Right forelimb (tissue), 1 donor: Measurements from ENCODE around the gene TPPP2.
"Not testable (repeated sequence)": the region's sequence is repeated elsewhere in the genome, so short reads cannot be mapped to it uniquely, and the experiment has no call there.

ENCODE experiments used
- DNase-seq: peaks from one replicate; pipeline ENCODE4 v3.0.0-alpha.2; 2018

TPPP2 gene

DNA sequence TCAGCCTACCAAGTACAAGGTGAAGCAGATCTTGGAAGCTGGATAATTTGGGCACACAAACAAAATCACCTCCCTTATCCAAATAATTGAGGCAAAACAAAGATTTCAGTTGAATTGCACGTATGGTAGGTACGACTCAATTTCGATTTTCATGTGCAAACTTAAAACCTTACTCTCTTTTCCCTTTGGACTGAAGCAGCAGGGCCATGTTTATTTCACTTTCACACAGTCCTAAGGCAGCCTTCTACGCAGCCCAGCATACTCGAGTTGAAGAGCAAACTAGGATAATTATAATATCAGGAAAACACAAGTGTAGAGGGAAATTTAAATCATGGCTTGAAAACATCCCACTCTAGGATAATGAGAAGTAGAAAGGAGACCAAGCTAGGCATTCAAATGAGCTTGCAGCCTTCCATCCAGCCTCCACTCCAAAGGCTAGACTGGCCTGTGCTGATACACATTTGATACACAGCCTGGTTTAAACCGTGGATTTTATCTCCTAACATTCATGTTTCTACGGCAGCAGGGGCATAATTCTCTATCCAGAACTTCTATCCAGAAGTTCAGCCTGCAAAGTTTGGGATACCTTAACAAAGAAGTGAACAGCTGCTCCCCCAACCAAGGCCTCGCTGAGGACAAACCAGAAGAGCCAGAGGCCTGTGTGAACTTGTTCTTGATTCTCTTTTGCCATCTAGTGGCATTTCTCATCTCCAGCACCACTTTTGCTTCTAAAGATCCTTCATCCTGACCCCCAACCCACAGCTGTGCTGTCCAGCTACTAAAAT lies 9.8 kb downstream of the TPPP2 start:
- DNase-seq, result peak; percentile 69

DNA sequence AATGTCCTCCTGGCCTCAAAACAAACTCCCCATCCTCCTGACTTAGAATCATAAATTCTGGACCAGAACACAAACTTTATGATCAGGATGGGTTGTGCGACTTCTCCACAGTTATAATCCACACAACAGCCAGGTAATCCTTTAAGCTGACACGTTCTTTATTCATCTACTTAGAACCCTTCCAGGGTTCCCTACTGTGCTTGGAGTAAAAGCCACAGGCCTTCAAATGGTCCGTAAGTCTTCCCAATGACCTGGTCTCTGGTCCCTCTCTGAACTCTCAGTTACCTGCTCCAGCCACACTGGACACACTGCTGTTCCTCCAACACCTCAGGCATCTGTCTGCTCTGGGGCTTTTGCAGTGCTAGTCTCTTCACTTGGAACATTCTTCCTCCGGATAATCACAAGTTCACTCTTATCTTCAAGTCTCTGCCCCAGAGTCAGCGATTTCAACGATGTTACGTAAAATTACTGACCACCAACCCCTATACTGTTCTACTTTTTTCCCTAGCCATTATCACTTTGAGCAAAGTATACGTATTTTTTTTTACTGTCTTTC lies 10.4 kb downstream of the TPPP2 start:
- no peak for DNase-seq

DNA sequence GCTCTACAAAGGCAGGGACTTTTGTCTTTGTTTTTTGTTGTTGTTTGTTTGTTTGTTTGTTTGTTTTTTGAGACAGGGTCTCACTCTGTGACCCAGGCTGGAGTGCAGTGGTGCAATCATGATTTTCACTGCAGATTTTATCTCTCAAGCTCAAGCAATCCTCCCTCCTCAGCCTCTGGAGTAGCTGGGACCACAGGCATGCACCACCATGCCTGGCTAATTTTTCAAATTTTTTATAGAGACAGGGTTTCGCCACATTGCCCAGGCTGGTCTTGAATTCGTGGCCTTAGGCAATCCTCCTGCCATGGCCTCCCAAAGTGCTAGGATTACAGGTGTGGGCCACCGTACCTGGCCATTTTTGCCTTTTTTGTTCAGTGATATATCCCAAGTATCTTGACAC lies 10.9 kb downstream of the TPPP2 start:
- DNase-seq, result not testable (repeated sequence)

DNA sequence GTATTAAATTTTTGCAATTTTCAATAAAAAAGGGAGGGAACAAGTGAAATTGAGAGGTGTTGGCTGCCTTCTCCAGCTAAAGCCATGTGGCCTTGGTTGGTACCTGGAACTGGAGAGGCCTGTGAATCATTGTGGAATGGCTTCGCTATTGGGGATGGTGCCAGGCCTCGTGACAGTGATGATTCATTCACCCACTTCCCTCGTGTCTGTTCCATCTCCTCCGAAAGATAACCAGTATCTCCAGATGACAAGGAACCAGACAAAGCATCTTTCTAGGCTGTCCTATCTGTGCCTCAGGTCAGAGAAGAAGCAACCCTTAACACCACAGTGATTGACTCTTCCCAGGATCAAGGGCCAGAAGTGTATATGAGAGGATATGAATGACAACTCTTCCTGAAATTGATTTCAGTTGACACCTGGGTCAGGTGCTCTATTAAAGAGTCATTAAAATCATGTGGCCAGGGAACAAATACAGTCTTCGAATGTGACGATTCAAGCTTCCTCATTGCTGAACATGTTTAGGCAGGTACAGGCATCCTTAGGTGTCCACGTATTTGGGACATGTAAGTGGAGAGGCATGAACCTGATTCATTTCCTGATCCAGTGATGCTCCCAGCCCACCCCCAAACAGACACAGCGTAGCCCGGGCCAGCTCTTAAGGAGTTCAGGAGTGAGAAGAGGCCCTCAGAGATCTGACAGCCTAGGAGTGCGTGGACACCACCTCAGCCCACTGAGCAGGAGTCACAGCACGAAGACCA lies 11.8 kb downstream of the TPPP2 start, which contains the start of gene RNASE7:
Gene RNASE7, plus strand, starts transcription at position 687 of the 758 bp plus-strand sequence. CDS start 631 bp downstream, outside the sequence.
- DNase-seq, result no peak

DNA sequence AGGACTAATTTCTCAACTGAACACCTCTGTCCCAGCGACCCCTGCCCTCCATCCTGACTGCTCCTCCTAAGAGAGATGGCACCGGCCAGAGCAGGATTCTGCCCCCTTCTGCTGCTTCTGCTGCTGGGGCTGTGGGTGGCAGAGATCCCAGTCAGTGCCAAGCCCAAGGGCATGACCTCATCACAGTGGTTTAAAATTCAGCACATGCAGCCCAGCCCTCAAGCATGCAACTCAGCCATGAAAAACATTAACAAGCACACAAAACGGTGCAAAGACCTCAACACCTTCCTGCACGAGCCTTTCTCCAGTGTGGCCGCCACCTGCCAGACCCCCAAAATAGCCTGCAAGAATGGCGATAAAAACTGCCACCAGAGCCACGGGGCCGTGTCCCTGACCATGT lies 12.9 kb downstream of the TPPP2 start:
- DNase-seq, result no peak

DNA sequence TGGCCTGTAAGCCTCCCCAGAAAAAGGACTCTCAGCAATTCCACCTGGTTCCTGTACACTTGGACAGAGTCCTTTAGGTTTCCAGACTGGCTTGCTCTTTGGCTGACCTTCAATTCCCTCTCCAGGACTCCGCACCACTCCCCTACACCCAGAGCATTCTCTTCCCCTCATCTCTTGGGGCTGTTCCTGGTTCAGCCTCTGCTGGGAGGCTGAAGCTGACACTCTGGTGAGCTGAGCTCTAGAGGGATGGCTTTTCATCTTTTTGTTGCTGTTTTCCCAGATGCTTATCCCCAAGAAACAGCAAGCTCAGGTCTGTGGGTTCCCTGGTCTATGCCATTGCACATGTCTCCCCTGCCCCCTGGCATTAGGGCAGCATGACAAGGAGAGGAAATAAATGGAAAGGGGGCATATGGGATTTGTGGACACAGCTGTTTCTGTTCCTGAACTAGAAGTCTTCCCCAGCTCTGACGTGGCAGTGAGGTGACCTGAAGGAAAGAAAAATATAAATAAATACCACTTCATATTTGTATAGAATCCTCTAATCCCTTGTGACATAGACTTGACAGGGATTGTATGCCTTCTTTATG lies 13.5 kb downstream of the TPPP2 start:
- DNase-seq, result no peak

DNA sequence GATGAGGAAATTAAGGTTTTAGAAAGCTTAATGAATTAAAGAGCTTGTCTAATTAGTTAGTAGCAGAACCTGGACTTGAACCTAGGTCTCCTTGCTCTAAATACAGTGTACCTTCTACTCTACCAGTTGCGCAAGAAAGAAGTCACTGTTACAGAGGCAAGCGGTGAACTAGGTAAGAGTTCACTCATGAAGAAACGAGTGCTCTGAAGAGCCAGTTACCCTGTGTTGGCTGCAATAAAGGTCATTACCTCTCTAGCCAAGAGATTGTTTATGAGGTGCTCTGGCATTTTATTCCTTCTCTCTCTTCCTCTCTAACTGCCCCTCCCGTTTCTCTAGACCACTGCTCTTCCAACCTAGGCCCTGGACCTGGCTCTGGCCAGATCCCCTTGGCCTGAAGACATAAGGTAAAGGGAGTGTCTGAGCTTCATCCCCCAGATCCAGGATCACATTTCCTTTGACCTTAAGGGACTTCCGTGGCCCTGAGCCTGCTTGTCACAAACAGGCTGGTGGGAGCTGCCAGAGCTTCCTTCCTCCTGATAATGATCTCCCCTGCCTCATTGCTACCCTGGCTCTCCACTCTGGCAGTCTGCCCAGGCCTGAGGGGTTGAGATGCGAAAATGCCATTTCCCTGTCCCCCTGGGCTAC lies 14.1 kb downstream of the TPPP2 start:
- DNase-seq, result no peak

DNA sequence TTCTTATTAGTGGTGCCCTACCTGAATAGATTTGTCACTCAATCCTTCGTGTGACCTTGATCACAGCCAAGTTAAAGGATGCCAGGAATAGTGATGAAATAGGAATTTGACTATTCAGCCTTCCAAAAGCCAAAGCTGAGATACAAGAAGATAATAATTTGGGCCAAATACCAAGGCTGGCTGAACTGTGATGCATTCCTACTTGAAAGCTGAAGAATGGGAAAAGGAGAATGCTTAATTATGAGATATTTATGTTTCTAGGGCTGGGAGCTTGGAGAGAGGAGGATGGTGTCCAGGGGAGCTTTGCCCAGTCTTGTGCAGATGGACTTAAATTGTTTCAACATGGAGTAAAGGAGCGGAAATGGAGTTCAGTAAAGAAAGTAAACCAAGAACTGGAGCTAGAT lies 17.4 kb downstream of the TPPP2 start:
- DNase-seq, result no peak

DNA sequence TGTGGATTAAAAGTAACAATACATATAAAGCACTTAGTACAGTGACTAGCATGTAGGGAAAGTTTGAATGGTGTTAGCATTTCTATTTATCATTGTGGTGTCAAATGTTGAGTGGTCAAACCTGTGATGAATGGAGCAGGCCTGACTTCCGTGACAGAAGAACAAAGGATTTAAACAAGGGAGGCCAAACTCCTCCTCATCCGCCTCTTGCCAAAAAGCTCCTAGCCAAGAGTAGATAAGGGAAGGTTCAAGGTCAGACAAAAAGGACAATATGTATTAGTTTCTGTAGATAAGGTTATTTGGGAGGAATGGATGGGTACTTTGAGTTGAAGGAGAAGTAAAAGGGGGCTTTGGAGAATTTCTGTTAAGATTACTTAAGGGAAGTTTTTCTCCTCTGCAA lies 18.6 kb downstream of the TPPP2 start:
- no peak for DNase-seq

DNA sequence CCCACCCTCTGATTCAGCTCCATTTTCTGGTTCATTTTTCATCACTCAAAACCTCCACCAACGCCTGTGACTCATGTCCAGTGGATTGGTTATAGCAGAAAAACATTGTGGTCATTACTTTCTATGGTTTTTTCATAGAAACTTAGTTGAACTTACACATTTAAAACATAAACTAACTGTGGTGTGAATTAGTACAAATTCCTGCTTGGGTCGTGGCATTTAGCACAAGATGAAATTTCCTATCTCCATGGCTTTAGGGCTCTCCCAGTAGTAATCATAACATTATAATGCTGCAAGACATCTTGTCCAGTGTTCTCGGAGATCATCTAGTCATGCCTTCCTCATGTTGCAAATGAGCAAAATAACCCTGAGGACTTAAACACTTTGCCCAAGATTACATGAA lies 19.3 kb downstream of the TPPP2 start:
- DNase-seq, result no peak

DNA sequence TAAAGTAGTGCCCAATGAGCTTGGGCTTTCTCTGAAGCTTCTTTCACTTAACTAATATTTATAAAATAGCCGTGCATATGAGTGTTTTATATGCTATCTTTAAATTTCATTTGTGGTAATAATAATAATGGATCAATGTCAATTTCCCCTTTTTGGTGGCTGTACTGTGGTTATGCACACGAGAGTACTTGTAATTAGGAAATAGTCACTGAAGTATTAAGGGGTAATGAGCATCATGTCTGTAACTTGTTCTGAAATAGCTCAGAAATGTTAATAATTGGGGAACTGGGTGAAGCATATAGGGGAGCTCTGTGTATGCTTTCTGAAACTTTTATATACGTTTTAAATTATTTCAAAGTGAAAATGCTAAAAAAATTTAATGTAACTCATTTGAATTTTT lies 20.6 kb downstream of the TPPP2 start:
- no peak for DNase-seq

DNA sequence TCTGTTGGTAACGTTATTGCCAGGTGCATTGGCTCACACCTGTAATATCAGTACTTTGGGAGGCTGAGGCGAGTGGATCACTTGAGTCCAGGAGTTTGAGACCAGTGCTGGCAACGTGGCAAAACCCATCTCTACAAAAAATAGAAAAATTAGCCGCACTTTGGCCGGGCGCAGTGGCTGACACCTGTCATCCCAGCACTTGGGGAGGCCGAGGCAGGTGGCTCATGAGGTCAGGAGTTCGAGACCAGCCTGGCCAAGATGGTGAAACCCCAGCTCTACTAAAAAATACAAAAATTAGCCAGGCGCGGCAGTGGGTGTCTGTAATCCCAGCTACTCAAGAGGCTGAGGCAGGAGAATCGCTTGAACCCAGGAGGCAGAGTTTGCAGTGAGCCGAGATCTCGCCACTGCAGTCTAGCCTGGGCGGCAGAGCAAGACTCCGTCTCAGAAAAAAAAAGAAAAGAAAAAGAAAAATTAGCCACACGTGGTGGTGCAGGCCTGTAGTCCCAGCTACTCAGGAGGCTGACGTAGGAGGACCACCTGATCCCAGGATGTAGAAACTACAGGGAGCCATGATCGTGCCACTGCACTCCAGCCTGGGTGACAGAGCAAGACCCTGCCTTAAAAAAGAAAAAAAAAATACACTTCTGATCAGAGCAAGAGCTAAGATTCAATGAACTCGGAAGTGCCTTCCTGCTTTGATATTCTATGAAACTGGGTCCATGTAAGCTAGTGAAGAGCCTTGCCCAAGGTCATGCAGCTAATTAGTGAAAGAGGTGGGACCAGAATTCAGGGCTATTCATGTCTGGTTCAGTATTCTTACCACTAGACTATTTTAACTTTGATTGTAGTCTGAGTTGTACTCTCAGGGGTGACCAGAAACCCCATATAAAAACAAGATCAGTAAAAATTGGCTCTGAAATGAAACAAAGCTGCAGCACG lies 23.4 kb downstream of the TPPP2 start:
- no peak for DNase-seq

DNA sequence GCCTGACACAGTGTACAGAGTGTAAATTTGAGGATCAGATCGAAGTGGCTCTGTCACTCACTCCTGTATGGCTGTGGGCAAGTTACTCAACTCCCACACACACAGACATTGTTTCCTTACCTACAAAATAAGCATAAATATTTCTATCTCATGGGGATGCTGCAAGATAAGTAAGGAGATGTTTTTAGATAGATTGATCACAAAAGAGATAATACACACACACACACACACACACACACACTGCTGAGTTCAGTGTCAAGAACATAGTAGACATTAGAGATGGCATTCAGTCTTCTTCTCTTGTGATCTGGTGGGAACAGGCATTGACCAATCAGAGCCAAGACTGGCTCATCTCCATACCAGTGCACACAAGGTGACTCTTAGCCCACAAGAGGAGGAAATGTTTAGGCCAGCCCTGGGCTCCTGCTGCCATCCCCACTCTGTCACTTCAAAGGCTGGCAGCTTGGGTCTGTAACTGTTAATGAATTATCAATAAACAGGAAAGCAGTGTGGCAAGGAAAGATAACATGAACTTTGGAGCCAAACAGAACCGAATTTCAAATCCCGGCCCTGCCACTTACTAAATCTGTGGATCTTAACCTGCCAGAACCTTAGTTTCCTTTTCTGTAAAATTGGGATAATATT lies 24.2 kb downstream of the TPPP2 start:
- no peak for DNase-seq

DNA sequence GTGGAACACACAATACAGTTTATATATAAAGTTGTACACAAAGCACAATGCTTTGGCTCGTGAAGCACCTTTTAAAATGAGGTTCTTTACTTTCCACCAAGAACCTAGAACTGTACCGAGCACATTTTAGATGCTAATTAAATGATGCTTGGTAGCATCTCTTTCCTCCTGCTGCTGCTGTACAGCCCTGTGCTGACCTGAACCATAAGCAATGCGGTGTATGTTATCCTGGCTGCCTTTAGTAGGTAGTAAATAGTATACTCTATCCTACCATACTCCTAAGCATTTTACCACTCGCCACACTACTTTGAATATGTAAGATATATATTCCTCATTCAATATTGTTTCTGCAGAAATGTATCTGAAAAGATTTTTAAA lies 24.7 kb downstream of the TPPP2 start:
- no peak for DNase-seq

DNA sequence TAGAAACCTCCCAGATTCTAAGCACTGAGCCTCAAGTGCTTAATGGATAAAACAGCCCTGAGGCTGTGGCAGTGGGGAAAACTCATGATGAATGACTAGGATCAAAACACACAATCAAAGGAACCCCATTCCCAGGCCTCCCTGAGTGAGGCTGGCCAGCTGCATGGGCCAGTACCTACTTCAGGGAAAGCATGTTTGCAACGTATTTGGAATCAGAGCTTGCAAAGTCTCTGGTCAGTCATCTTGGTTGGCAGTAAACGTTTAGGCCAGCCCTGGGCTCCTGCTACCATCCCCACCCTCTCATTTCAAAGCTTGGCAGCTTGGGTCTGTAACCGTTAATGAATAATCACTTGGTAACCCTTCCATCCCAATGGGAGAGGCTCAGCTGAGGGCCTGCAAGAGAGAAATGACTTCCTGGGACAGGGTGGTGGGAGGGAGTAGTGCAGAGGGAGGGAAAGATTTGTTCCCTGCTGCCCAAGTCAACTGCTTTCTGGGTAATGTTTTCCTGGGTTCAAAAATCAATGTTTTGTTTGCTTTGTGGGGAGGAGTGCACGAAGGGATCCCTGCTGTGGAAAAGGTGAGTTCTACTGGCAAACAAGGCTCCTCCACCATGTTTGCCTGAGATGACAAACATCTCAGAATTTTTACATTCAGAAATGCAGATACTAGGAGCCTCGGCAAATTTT lies 25.6 kb downstream of the TPPP2 start:
- no peak for DNase-seq

DNA sequence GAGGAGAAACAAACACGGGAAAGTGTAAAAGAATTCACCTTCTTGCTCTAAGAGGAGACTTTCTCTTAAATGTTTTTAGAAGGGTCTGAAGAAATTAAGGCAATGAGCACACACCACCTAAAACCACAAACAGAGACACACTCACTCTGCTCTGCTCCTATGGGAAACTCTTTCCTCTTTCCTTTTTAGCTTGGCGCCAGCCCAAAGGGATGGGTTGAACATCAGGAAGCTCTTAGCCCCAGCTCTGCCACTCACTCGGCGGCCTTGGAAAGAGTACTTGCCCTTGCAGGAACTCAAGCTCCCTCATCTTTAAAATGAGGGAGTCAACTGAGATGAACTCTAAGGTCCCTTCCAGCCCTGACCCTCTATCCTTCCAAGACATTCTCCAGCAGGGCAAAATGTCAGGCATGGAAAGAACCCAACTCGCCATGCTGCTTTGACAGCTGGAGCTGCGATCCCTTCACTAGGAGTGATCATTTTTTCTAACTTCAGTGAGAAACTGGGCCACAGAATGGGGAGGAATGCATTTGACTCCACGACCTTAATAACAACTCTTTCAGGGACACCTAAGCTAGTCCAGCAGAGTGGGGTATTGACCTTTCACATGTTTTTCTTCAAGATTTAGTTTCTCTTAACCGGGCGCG lies 26.6 kb downstream of the TPPP2 start:
- no peak for DNase-seq

DNA sequence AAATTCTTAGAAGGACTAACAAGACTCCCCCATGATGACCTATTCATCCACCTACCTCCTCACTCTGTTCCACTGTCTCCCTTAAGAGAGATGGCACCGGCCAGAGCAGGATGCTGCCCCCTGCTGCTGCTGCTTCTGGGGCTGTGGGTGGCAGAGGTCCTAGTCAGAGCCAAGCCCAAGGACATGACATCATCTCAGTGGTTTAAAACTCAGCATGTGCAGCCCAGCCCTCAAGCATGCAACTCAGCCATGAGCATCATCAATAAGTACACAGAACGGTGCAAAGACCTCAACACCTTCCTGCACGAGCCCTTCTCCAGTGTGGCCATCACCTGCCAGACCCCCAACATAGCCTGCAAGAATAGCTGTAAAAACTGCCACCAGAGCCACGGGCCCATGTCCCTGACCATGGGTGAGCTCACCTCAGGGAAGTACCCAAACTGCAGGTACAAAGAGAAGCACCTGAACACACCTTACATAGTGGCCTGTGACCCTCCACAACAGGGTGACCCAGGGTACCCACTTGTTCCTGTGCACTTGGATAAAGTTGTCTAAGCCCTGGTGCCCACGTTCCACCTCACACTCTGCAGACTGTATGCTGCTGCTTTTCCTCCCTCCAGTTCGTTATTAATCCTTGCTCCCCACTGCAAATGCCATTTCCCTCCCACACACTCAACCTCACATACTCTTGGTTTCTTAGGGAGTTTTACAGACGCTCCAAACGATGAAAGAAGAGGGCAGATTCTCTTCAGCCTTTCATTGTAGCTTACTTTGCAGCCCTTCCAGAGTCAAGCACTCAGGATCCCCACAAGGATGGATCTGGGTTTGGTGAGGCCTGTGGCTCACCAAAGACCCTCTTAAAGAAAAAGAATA lies 28.0 kb downstream of the TPPP2 start, which contains the start of gene RNASE8:
Gene RNASE8, plus strand, starts transcription at position 20 of the 873 bp plus-strand sequence. Its CDS starts 71 bp downstream, at position 91.
- DNase-seq, result no peak

DNA sequence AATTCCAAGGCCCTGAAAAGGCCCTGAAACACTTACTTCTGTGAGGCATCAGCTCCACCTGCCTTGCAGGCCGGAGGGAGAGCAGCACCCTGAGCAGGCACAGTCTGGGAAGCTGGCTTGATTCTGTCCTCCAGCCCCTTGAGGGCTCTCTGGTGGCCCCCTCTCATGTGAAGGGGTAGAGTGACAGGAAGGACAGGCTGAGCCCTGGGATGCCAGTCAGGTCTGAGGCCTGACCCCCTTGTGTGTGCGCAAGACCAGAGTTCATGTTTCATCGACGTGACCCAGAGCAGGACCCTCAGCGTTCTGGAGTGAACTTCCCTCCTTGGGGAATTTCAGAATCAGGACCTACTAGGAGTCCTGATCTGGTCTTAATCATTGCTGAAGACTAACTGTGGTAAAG lies 28.9 kb downstream of the TPPP2 start:
- no peak for DNase-seq
